A549 (cell line): ENCODE data around the gene RAB20.

Experiments
- FOSB ChIP-seq: fragments of 250-450 bp; sonication (Bioruptor Pico); IDR thresholded peaks from 2 replicates; pipeline ENCODE4 v1.5.0; 2020; ENCODE audit warnings: mild to moderate bottlenecking, moderate library complexity
- HOXA7 ChIP-seq: fragments of 250-450 bp; sonication (Bioruptor Pico); IDR thresholded peaks from 2 replicates; pipeline ENCODE4 v1.5.0; 2020; ENCODE audit warnings: mild to moderate bottlenecking, moderate library complexity
- MAFK ChIP-seq: fragments of 450-650 bp; IDR thresholded peaks from 2 replicates; pipeline ENCODE4 v1.6.1; 2014; ENCODE audit not compliant: partially characterized antibody
- NR3C1 ChIP-seq: fragments of >200 bp; sonication (Bioruptor Twin); formaldehyde crosslinking; IDR thresholded peaks from 3 replicates; pipeline ENCODE4 v1.6.1; 2017
- PHF8 ChIP-seq: fragments of 200-600 bp; sonication (generic); IDR thresholded peaks from 2 replicates; pipeline ENCODE4 v1.6.1; 2016; ENCODE audit warnings: low read depth, mild to moderate bottlenecking, antibody characterized with exemption, moderate library complexity, borderline replicate concordance
- POLR2A ChIP-seq: IDR thresholded peaks from 2 replicates; pipeline ENCODE4 v1.6.1; 2012; ENCODE audit warnings: mild to moderate bottlenecking, low read length
- TF ChIP-seq, protein P1 (sequence below): fragments of >200 bp; sonication (Bioruptor Twin); formaldehyde crosslinking; IDR thresholded peaks from 3 replicates; pipeline ENCODE4 v1.5.1; 2016
- TF ChIP-seq, protein P2 (sequence below): IDR thresholded peaks from 2 replicates; pipeline ENCODE4 v1.6.1; 2012
- TF ChIP-seq, protein P3 (sequence below): fragments of 250-450 bp; sonication (Bioruptor Pico); IDR thresholded peaks from 2 replicates; pipeline ENCODE4 v1.5.0; 2021; ENCODE audit warnings: mild to moderate bottlenecking, moderate library complexity, borderline replicate concordance

DNA sequence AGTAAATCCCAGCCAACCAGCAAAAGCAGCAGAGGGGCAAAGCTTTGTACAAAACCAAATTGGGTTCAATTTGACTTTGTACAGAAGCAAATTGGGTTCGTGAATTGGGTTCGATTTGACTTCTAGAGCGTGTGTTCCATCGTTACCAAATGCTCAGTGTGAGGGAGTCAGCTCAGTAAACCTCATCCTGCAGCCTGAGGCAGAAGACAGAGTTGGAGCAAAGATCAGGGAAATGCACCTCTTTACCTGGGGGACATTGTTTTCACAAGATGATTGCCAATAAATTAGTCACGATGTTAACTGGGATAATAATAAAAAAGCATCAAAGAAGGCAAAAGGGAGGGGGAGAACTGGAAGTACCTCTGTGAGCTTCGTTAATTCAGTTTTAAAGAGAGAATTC is 1.5 kb downstream of the RAB20 start:
- no peak for TF ChIP-seq HOXA7 (CRISPR knock-in tag)
- TF ChIP-seq, protein P1, sequence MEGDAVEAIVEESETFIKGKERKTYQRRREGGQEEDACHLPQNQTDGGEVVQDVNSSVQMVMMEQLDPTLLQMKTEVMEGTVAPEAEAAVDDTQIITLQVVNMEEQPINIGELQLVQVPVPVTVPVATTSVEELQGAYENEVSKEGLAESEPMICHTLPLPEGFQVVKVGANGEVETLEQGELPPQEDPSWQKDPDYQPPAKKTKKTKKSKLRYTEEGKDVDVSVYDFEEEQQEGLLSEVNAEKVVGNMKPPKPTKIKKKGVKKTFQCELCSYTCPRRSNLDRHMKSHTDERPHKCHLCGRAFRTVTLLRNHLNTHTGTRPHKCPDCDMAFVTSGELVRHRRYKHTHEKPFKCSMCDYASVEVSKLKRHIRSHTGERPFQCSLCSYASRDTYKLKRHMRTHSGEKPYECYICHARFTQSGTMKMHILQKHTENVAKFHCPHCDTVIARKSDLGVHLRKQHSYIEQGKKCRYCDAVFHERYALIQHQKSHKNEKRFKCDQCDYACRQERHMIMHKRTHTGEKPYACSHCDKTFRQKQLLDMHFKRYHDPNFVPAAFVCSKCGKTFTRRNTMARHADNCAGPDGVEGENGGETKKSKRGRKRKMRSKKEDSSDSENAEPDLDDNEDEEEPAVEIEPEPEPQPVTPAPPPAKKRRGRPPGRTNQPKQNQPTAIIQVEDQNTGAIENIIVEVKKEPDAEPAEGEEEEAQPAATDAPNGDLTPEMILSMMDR = no peak
- TF ChIP-seq PHF8 = no peak
- no peak for TF ChIP-seq MAFK
- no peak for TF ChIP-seq FOSB (CRISPR knock-in tag)
- TF ChIP-seq, protein P2, sequence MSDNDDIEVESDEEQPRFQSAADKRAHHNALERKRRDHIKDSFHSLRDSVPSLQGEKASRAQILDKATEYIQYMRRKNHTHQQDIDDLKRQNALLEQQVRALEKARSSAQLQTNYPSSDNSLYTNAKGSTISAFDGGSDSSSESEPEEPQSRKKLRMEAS = no peak
- TF ChIP-seq, protein P3, sequence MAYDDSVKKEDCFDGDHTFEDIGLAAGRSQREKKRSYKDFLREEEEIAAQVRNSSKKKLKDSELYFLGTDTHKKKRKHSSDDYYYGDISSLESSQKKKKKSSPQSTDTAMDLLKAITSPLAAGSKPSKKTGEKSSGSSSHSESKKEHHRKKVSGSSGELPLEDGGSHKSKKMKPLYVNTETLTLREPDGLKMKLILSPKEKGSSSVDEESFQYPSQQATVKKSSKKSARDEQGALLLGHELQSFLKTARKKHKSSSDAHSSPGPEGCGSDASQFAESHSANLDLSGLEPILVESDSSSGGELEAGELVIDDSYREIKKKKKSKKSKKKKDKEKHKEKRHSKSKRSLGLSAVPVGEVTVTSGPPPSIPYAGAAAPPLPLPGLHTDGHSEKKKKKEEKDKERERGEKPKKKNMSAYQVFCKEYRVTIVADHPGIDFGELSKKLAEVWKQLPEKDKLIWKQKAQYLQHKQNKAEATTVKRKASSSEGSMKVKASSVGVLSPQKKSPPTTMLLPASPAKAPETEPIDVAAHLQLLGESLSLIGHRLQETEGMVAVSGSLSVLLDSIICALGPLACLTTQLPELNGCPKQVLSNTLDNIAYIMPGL (CRISPR knock-in tag) = no peak
- no peak for TF ChIP-seq NR3C1
- TF ChIP-seq POLR2A = no peak
